H1 (cell line): Measurements from ENCODE around the gene TIMM10. TPM values are rescaled to one million over a fixed set of nuclear protein-coding genes. Genes with fewer than 3 reads are reported as not detected.
A peak's percentile ranks its signal among the peaks of the same experiment; 100 is the strongest.

ENCODE experiments used
- CHD7 ChIP-seq: fragments of 300-600 bp; sonication (generic); IDR thresholded peaks from 2 replicates; pipeline ENCODE4 v1.7.1; 2012; ENCODE audit warnings: low read length, moderate library complexity, mild to moderate bottlenecking, inconsistent platforms; ENCODE audit not compliant: insufficient replicate concordance
- EGR1 ChIP-seq: IDR thresholded peaks from 2 replicates; pipeline ENCODE4 v1.6.1; 2011; ENCODE audit warnings: low read depth, low read length, borderline replicate concordance
- TEAD4 ChIP-seq: IDR thresholded peaks from 2 replicates; pipeline ENCODE4 v1.6.1; 2012; ENCODE audit warnings: low read depth, low read length, inconsistent platforms, mixed read lengths
- polyA plus RNA-seq, 7 experiments: library from polyadenylated mRNA; depleted of rRNA in 3 of 7; stranded (reverse) in 5 of 7; unstranded in 2 of 7; fragments of >200 nt in 5 of 7; fragments of 200-250 nt in 2 of 7; gene quantifications; 1 replicate in 5 of 7; 2 replicates in 1 of 7; 4 replicates in 1 of 7; pipeline versions ENCODE4 v1.2.1 to v1.2.3, GENCODE V29; 2011 to 2013; ENCODE audit warnings: missing spikeins in 2 of 7, mixed read lengths in 2 of 7
- total RNA-seq: library from RNA; stranded (reverse); fragmentation: NEBNext Ultra II Directional; extraction: Animal tissue kit (Norgen Biotek cat#: 25700); gene quantifications from 2 replicates; pipeline ENCODE4 v1.2.1, GENCODE V29; 2021

The TIMM10 gene
- total and polyA plus RNA-seq, 2 of the 8 experiments (the other 6 are each of a cell fraction or from before 2014, with no cell fraction given) = 117 to 227 TPM

- TF ChIP-seq CHD7 (no peak), TEAD4 (peak; percentile 53; the same call in 1 of the 2 replicates), EGR1 (peak; percentile 98)
- TF ChIP-seq, all 59 proteins: peak for 24
Measured at GRCh38 chr11:57530596-57531507, at the start of gene TIMM10 (continued).
